ENCODE results near the gene PGAM1.

The PGAM1 gene

DNA sequence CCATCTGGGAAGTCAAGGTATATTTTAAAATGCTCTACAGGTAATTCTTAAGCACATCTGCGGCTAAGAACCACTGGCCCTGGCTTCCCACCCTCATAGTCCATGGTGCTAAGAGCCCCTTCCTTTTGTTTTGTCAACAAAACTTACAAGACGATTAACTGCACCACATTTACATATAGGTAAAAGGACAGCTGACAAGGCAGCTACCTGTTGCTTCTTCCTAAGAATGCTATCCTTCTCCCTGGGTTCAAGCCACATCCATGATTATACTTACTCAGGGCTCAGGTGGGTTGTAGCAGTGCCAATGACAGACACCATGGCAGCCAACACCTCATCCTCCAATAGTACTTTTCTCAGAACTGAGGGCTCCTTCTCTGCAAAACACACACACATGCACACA lies 36.3 kb downstream of the PGAM1 start:
- TF ChIP-seq CTCF (IDR thresholded peaks at IDR 0.05), result no peak
- Histone ChIP-seq H3K4me1 (no peaks in the 10 kb centered on the region), H3K27me3 (no peaks in the 10 kb centered on the region), H3K36me3 (peaks cover 85 to 99% (median 94%) of the 10 kb centered on the region in 3 donors), H3K4me3 (no peak overlapping the region), H3K27ac (no peak overlapping the region), H3K9me3 (no peaks in the 10 kb centered on the region)
- DNase-seq, result no peak
- intact Hi-C loops (cut with DNase I; ENCODE audit: low total_unique reads), result loop anchor here (5.0 kb wide), 1 partner anchor 90 kb away; no protein-coding TSS in a partner anchor

- Histone ChIP-seq H3K27me3 (no peaks in the 10 kb centered on the region), H3K4me1 (no peaks in the 10 kb centered on the region), H3K27ac (peak overlapping the region; percentile 3 to 34), H3K9me3 (no peaks in the 10 kb centered on the region), H3K4me3 (no peak overlapping the region), H3K36me3 (peaks cover 85 to 100% (median 95%) of the 10 kb centered on the region in 3 donors)
- peak; percentile 84 to 87 for TF ChIP-seq CTCF (IDR thresholded peaks at IDR 0.05)
- no peak for DNase-seq
- intact Hi-C loops (cut with DNase I; ENCODE audit: low total_unique reads), result loop anchor here (5.0 kb wide), 1 partner anchor 89 kb away; no protein-coding TSS in a partner anchor
Measured at GRCh38 chr10:97463363-97464132, 37.6 kb downstream of the PGAM1 start.

DNA sequence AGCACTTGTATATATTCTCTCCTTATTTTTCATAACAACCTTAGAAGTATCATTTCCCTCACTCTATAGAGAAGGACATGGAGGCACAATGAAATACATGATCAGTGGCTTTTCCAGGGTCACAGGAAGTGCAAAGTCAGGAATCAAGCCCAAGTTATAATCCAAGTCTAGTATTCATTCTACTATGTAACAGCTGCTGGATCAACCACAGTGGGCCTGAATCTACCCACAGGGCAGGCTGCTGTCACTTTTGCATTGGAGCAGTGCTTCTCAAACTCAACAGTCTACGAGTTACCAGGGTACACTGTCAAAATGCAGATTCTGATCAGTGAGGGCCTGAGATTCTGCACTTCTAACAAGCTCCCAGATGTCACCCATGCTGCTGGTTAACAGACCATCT lies 38.2 kb downstream of the PGAM1 start:
- no peak for TF ChIP-seq CTCF (IDR thresholded peaks at IDR 0.05)
- no peaks in the 10 kb centered on the region for H3K27me3 ChIP-seq
- intact Hi-C loops (cut with DNase I; ENCODE audit: low total_unique reads), result loop anchor here (5.0 kb wide), 1 partner anchor 88 kb away; no protein-coding TSS in a partner anchor
- H3K9me3 ChIP-seq, result no peaks in the 10 kb centered on the region
- peaks cover 85 to 100% (median 95%) of the 10 kb centered on the region in 3 donors for H3K36me3 ChIP-seq
- peak overlapping the region; percentile 3 to 34 for H3K27ac ChIP-seq
- no peaks in the 10 kb centered on the region for H3K4me1 ChIP-seq
- no peak overlapping the region for H3K4me3 ChIP-seq
- no peak for DNase-seq

- H3K4me1 ChIP-seq, result no peaks in the 10 kb centered on the region
- H3K4me3 ChIP-seq, result no peak overlapping the region
- intact Hi-C loops (cut with DNase I; ENCODE audit: low total_unique reads), result no loop called here
- TF ChIP-seq CTCF (IDR thresholded peaks at IDR 0.05), result no peak
- DNase-seq, result no peak
- H3K27me3 ChIP-seq, result no peaks in the 10 kb centered on the region
- peaks cover 84 to 100% (median 95%) of the 10 kb centered on the region in 3 donors for H3K36me3 ChIP-seq
- H3K27ac ChIP-seq, result no peak overlapping the region
- H3K9me3 ChIP-seq, result no peaks in the 10 kb centered on the region
Measured at GRCh38 chr10:97465982-97466381, 40.0 kb downstream of the PGAM1 start.

DNA sequence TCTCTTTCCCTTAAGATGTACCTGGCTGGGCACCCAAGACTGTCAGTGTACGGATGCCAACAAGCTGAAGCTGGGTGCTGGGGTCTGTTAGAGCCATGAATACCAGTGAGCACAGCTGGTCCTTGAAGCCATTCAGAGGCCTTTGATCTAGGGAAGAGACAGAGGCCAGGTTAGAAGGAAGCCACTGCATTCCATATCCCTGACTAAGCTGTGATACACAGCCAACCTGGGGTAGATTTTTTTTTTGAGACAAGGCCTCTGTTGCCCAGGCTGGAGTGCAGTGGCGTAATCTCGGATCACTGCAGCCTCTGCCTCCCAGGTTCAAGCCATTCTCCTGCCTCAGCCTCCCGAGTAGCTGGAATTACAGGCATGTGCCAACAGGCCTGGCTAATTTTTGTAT lies 40.8 kb downstream of the PGAM1 start:
- DNase-seq, result no peak
- no peak for TF ChIP-seq CTCF (IDR thresholded peaks at IDR 0.05)
- no peaks in the 10 kb centered on the region for H3K4me1 ChIP-seq
- intact Hi-C loops (cut with DNase I; ENCODE audit: low total_unique reads), result no loop called here
- H3K4me3 ChIP-seq, result no peak overlapping the region
- H3K36me3 ChIP-seq, result peaks cover 76 to 100% (median 94%) of the 10 kb centered on the region in 3 donors
- H3K27ac ChIP-seq, result no peak overlapping the region
- H3K27me3 ChIP-seq, result no peaks in the 10 kb centered on the region
- no peaks in the 10 kb centered on the region for H3K9me3 ChIP-seq

Data from tibial artery (tissue), 4 donors.